Activated T-helper 1 cell treated with Interleukin-2 at 50 U/mL for 16 hours (primary cell): Measurements from ENCODE around the gene MTAP.

Source experiments
- DNase-seq: peaks from one replicate; pipeline ENCODE4 v3.0.0-alpha.2; 2020; ENCODE audit warnings: low read depth

MTAP gene

DNA sequence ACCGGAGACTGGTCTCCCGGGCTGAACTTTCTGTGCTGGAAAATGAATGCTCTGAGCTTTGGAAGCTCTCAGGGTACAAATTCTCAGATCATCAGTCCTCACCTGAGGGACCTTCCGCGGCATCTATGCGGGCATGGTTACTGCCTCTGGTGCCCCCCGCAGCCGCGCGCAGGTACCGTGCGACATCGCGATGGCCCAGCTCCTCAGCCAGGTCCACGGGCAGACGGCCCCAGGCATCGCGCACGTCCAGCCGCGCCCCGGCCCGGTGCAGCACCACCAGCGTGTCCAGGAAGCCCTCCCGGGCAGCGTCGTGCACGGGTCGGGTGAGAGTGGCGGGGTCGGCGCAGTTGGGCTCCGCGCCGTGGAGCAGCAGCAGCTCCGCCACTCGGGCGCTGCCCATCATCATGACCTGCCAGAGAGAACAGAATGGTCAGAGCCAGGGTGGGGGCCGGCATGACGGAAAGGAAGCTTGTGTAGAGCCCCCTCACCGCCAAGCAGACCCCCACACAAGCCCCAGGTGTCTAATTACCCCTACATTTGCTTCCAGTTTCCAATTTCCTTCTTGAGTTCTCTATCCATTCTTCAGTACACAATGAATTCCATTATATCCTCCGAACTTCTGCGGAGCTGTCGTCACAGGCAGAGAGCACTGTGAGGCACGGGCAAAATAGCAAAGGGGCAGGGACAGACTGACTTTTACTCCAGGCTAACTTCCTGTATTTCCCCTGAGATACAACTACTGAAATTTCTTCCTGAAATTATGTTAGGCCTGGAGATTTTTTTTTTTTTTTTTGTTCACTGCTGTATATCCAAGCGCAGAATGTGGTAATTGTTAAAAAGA, 168.6 kb downstream of the MTAP start:
- no peak for DNase-seq

DNA sequence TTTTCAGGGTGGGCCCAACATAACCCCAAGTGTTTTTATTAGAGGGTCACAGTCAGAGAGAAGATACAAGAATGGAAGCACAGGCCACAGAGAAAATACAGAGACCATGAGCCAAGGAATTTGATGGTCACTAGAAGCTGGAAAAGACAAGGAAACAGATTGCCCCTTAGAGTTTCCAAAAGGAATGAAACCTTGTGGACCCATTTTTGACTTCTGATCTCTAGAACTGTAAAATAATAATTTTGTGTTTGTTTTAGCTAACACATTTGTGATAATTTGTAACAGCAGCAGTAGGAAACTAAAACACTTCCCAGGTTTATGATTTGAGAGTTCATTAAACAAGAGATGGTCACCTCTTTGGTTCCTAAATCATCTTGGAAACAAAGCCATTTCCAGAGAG, 169.9 kb downstream of the MTAP start:
- DNase-seq, result no peak

DNA sequence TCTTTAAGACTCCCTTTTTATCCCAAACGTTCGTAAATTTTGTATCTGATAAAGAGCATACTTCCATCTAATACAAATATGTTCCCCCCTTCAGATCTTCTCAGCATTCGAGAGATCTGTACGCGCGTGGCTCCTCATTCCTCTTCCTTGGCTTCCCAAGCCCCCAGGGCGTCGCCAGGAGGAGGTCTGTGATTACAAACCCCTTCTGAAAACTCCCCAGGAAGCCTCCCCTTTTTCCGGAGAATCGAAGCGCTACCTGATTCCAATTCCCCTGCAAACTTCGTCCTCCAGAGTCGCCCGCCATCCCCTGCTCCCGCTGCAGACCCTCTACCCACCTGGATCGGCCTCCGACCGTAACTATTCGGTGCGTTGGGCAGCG, 171.9 kb downstream of the MTAP start:
- DNase-seq, result no peak

DNA sequence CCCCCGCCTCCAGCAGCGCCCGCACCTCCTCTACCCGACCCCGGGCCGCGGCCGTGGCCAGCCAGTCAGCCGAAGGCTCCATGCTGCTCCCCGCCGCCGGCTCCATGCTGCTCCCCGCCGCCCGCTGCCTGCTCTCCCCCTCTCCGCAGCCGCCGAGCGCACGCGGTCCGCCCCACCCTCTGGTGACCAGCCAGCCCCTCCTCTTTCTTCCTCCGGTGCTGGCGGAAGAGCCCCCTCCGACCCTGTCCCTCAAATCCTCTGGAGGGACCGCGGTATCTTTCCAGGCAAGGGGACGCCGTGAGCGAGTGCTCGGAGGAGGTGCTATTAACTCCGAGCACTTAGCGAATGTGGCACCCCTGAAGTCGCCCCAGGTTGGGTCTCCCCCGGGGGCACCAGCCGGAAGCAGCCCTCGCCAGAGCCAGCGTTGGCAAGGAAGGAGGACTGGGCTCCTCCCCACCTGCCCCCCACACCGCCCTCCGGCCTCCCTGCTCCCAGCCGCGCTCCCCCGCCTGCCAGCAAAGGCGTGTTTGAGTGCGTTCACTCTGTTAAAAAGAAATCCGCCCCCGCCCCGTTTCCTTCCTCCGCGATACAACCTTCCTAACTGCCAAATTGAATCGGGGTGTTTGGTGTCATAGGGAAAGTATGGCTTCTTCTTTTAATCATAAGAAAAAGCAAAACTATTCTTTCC, 172.4 kb downstream of the MTAP start:
- no peak for DNase-seq

DNA sequence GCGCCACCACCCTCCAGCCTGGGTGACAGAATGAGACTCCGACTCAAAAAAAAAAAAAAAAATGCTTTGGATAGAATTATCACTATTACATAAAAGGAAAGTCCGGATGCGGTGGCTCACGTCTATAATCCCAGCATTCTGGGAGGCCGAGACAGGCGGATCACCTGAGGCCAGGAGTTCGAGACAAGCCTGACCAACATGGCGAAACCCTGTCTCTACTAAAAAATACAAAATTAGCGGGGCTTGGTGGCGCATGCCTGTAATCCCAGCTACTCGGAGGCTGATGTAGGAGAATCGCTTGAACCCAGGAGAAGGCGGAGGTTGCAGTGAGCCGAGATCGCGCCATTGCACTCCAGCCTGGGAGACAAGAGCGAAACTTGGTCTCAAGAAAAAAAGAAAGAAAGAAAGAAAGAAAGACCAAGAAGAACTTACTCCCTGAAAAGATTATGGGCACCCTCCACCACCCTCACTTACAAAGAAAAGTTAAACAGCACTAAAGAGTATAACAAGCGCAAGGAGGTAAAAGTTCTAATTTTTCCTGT, 174.0 kb downstream of the MTAP start:
- no peak for DNase-seq

DNA sequence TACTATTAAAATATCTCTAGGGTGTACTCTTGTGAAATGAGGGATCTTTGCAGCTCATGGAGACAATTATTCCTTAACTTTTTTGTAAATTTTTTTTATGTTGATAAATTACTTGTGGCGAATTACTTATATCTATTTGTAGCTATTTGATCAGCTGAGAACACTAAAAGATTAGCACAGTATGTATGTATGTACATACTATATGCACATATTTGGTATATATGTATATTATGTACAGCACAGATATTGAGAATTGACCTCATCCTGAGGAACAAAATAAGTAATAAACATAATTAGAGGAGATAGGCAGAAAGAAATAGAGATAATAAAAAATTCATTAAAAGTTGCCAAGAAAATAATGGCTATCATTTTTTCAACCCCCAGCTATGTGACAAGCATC, 180.0 kb downstream of the MTAP start:
- DNase-seq, result no peak

DNA sequence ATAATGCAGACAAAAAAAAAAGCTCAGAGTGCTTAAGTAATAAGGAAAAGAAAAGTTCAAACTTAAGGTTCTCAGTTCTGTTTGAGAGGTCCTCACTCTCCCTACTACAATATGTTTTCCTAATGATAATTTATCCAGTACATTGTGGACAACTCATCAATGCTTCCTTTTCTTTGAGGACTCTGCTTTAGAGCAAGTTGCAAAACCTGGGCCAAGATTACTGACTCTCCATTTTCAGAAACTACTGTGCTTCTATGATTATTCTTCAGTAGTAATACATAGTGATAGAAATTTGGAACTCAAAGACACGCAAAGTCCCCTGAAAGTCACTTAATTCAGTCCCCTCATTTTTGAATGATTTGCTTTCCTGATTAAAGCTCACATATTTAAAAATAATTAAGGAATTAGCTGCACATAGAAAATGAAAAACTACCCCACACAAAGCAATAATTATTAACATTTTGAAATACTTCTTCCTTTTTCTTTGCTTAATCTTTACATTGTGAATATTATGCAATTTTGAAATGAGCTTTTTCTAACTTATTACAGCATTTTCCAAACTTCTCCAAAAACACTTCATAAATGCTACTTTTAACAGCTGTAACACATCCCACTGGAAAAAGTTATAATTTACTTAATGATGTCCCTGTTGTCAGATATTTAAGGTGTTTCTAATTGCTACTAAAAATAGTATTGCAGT, 180.6 kb downstream of the MTAP start:
- DNase-seq, result no peak

DNA sequence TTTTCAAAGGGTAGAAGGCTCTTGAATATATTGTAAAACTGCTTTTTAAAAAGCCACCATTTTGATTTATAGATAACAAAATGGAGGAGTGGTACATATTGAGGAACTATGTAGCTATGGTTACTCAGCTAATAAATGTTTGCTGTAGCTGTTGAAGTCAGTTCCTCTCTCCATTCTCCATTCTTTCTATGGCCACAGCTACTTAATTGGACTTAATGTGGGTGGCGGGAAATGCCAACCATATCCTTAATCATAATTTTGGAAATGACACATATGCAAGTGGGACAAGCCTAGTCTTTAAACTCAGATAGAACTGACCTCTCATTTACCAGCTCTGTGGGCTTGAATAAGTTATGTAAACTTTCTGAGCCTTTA, 181.1 kb downstream of the MTAP start:
- no peak for DNase-seq

DNA sequence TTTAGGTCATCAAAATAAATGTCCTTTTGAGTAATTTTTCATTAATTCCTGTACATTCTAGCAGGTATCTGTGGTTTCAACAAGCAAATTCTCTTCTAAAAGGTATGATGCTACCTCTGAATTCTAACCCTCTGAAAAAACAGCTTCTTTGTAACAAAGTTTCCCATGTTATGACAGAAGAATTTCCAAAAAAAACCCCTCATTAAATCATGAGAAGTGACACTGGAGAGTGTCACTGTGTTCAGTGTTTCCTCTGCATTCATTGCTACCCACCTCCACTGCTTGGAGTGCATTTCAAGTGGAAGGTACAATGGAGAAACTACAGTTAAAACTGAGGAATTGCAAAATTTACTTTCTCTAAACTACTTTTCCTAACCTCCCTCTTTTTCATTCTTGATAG, 181.7 kb downstream of the MTAP start:
- DNase-seq, result no peak

DNA sequence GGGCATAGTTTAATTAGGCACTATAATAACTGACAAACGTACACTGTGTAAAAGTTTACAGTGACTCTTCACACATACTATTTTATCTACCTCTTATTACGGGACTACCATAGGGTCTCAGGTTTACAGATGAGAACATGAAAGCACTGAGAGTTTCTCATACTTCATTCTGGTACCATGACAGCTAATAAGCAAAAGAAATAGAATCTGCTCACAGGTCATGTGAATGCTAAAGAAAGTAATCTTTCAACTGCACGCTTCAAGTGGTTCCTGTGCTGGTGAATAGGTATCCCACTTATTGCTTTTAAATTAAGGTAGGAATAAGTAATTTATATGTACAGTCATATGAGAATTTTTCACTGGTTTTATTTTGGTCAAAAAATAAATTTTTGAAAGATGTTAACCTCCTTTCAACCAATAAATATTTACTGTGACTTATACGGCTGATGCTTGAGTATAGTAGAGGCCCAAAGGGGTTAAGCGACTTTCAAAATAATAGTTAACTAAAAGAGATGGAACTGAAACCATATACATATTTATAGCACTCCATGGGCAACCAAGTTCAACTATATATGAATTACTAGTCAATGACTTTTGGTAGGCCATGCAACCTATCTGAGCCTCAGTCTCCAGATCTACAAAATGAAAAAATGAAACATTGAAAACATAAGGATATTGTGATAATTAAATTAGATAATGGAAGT, 183.7 kb downstream of the MTAP start:
- no peak for DNase-seq
